DOHH2 (cell line): Measurements from ENCODE around the gene DNER.
"Not testable (repeated sequence)": the region's sequence is repeated elsewhere in the genome, so short reads cannot be mapped to it uniquely, and the experiment has no call there.

Source experiments
- H3F3A ChIP-seq: fragments of 200-600 bp; sonication (generic), shearing (Covaris generic); 2 replicates; pipeline ENCODE4 v1.6.0; 2016; ENCODE audit warnings: antibody characterized with exemption, mild to moderate bottlenecking; ENCODE audit not compliant: control insufficient read depth, insufficient read depth
- H3K27ac ChIP-seq: fragments of 200-600 bp; sonication (generic); 2 replicates; pipeline ENCODE4 v1.5.1; 2014; ENCODE audit warnings: low read depth, mild to moderate bottlenecking, low read length, moderate library complexity
- H3K27me3 ChIP-seq: fragments of 200-600 bp; sonication (generic); 2 replicates; pipeline ENCODE4 v1.6.1; 2014; ENCODE audit warnings: mild to moderate bottlenecking, low read length, mixed read lengths; ENCODE audit not compliant: control insufficient read depth
- H3K36me3 ChIP-seq: fragments of 200-600 bp; sonication (generic); 2 replicates; pipeline ENCODE4 v1.6.1; 2014; ENCODE audit warnings: mild to moderate bottlenecking, low read length, moderate library complexity, mixed read lengths; ENCODE audit not compliant: control insufficient read depth
- H3K4me1 ChIP-seq: fragments of 200-600 bp; sonication (generic); 2 replicates; pipeline ENCODE4 v1.6.1; 2014; ENCODE audit warnings: mild to moderate bottlenecking, low read length, mixed read lengths; ENCODE audit not compliant: control insufficient read depth
- H3K4me2 ChIP-seq: fragments of 200-600 bp; sonication (generic); 2 replicates; pipeline ENCODE4 v1.6.0; 2014; ENCODE audit warnings: mild to moderate bottlenecking, low read length, moderate library complexity
- H3K4me3 ChIP-seq: fragments of 200-600 bp; sonication (generic); 2 replicates; pipeline ENCODE4 v1.5.1; 2014; ENCODE audit warnings: mild to moderate bottlenecking, low read length, mixed read lengths
- H3K79me2 ChIP-seq: fragments of 200-600 bp; sonication (generic); 2 replicates; pipeline ENCODE4 v1.6.1; 2014; ENCODE audit warnings: mild to moderate bottlenecking, low read length, mixed read lengths; ENCODE audit not compliant: control insufficient read depth
- H3K9me2 ChIP-seq: fragments of 200-600 bp; sonication (generic); replicated peaks from 2 replicates; pipeline ENCODE4 v1.6.1; 2014; ENCODE audit warnings: mild to moderate bottlenecking, low read length, mixed read lengths; ENCODE audit not compliant: control insufficient read depth
- H3K9me3 ChIP-seq: fragments of 200-600 bp; sonication (generic); 2 replicates; pipeline ENCODE4 v1.6.1; 2014; ENCODE audit warnings: antibody characterized with exemption, low read length, mixed read lengths; ENCODE audit not compliant: control insufficient read depth, insufficient read depth
- H4K20me1 ChIP-seq: fragments of 200-600 bp; sonication (generic); 2 replicates; pipeline ENCODE4 v1.6.0; 2014; ENCODE audit warnings: low read depth, mild to moderate bottlenecking, antibody characterized with exemption, low read length, moderate library complexity; ENCODE audit not compliant: control insufficient read depth, insufficient read depth
- EZH2phosphoT487 ChIP-seq: fragments of 200-600 bp; sonication (generic); IDR thresholded peaks from 2 replicates; pipeline ENCODE4 v1.6.1; 2017; ENCODE audit warnings: borderline replicate concordance, mild to moderate bottlenecking, antibody characterized with exemption, low read length, moderate library complexity, mixed read lengths
- TF ChIP-seq, protein P1 (sequence below): fragments of 200-600 bp; sonication (generic); IDR thresholded peaks from one replicate; pipeline ENCODE4 v1.5.1; 2014; ENCODE audit warnings: antibody characterized with exemption, mild to moderate bottlenecking, low read depth, low read length; ENCODE audit not compliant: poor library complexity, severe bottlenecking

The DNER gene

DNA sequence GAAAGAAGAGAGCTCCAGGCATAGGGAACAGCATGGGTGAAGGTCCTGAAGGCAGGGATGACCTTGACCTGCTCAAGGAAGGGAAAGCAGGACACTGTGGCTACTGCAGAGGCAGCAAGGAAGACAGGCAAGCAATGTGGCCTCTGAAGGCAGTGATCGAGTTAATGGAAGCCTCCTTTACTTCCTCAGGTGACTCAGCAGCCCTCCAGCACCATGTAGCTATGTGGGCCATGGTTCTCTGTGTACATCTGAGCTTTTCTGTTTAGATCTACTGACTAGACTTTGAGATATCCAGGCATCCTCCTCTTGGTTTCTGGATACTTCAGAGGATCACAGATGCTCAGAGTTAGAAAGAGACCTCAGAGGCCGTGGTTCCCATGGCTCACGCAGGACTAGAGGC is 336.0 kb downstream of the DNER start:
- no peaks in the 10 kb centered on the region for H3F3A ChIP-seq
- peaks cover 7% of the 10 kb centered on the region for H3K4me1 ChIP-seq
- H3K9me3 ChIP-seq = no peaks in the 10 kb centered on the region
- no peak for TF ChIP-seq EZH2phosphoT487
- TF ChIP-seq, protein P1, sequence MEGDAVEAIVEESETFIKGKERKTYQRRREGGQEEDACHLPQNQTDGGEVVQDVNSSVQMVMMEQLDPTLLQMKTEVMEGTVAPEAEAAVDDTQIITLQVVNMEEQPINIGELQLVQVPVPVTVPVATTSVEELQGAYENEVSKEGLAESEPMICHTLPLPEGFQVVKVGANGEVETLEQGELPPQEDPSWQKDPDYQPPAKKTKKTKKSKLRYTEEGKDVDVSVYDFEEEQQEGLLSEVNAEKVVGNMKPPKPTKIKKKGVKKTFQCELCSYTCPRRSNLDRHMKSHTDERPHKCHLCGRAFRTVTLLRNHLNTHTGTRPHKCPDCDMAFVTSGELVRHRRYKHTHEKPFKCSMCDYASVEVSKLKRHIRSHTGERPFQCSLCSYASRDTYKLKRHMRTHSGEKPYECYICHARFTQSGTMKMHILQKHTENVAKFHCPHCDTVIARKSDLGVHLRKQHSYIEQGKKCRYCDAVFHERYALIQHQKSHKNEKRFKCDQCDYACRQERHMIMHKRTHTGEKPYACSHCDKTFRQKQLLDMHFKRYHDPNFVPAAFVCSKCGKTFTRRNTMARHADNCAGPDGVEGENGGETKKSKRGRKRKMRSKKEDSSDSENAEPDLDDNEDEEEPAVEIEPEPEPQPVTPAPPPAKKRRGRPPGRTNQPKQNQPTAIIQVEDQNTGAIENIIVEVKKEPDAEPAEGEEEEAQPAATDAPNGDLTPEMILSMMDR = no peak
- H3K9me2 ChIP-seq = no peaks in the 10 kb centered on the region
- no peak overlapping the region for H3K27ac ChIP-seq
- no peak overlapping the region for H3K4me2 ChIP-seq
- H4K20me1 ChIP-seq = no peaks in the 10 kb centered on the region
- H3K4me3 ChIP-seq = no peak overlapping the region
- no peaks in the 10 kb centered on the region for H3K27me3 ChIP-seq
- no peaks in the 10 kb centered on the region for H3K36me3 ChIP-seq
- no peaks in the 10 kb centered on the region for H3K79me2 ChIP-seq

DNA sequence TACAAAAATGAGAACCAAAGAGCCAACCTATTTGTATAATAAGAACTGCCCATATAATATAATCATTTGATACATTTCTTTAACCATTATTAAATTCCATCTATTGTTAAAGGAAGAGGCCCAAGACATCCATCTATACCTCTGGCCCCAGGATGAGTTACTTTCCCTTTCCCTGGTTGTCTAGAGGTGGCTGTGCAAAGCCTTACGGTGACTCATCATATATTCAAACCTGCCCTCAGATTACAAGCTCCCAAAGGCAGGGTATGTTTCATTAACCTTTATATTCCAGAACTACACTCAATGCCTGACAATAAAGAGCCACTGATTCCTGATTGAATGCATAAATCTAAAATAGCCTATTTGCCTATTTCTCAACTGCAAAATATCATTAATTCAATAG is 337.5 kb downstream of the DNER start:
- Histone ChIP-seq H3K4me3 (no peak overlapping the region), H3K79me2 (no peaks in the 10 kb centered on the region), H3K27me3 (no peaks in the 10 kb centered on the region), H3K36me3 (no peaks in the 10 kb centered on the region), H3K4me2 (no peak overlapping the region), H4K20me1 (no peaks in the 10 kb centered on the region), H3K9me2 (no peaks in the 10 kb centered on the region), H3K27ac (no peak overlapping the region), H3F3A (no peaks in the 10 kb centered on the region), H3K4me1 (peaks cover 21% of the 10 kb centered on the region), H3K9me3 (no peaks in the 10 kb centered on the region)
- TF ChIP-seq, protein P1 = no peak
- no peak for TF ChIP-seq EZH2phosphoT487

DNA sequence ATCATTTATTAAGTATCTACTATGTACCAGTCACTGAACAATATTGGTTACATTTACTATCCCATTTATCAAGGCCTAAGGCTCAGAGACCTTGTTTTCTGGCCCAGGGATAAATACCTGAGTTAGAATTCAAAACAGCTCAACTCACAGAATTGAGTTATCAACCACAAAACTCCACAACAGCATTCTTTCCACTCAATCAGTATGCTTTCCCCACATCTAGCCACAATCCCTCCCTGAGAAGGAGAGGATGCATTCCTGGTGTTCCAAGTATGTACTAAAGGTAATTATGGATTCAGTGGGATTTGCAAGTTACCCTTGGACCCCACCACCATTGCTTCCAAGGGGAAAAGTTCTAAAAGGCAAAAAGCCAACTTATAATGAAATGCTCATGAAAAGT is 339.1 kb downstream of the DNER start:
- H3K27me3 ChIP-seq = no peaks in the 10 kb centered on the region
- no peaks in the 10 kb centered on the region for H3K79me2 ChIP-seq
- no peaks in the 10 kb centered on the region for H3K9me3 ChIP-seq
- TF ChIP-seq, protein P1 = no peak
- no peak for TF ChIP-seq EZH2phosphoT487
- no peak overlapping the region for H3K4me2 ChIP-seq
- no peak overlapping the region for H3K27ac ChIP-seq
- no peaks in the 10 kb centered on the region for H4K20me1 ChIP-seq
- no peaks in the 10 kb centered on the region for H3K36me3 ChIP-seq
- no peaks in the 10 kb centered on the region for H3F3A ChIP-seq
- H3K9me2 ChIP-seq = no peaks in the 10 kb centered on the region
- H3K4me1 ChIP-seq = peaks cover 37% of the 10 kb centered on the region
- H3K4me3 ChIP-seq = no peak overlapping the region

DNA sequence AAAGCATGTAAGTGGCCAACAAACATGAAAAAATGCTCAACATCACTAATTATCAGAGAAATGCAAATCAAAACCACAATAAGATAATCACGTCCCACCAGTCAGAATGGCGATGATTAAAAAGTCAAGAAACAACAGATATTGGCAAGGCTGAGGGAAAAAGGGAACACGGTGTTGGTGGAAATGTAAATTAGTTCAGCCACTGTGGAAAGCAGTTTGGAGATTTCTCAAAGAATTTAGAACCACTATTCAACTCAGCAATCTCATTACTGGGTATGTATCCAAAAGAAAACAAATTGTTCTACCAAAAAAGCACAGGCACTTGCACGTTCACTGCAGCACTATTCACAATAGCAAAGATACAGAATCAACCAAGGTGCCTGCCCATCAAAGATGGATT is 341.0 kb downstream of the DNER start:
- H3K79me2 ChIP-seq, H3K4me2 ChIP-seq, H3K9me2 ChIP-seq, H3K27me3 ChIP-seq, H3K4me3 ChIP-seq, H4K20me1 ChIP-seq, H3F3A ChIP-seq, H3K36me3 ChIP-seq, H3K9me3 ChIP-seq, H3K27ac ChIP-seq: not testable (repeated sequence)
- H3K4me1 ChIP-seq = peaks cover 34% of the 10 kb centered on the region
